ENCODE data around the gene DCAF5. TPM values are rescaled to one million over a fixed set of nuclear protein-coding genes. Genes with fewer than 3 reads are reported as not detected.

DCAF5 gene
- total RNA-seq: 22.7 and 23.1 TPM in 2 replicates

DNA sequence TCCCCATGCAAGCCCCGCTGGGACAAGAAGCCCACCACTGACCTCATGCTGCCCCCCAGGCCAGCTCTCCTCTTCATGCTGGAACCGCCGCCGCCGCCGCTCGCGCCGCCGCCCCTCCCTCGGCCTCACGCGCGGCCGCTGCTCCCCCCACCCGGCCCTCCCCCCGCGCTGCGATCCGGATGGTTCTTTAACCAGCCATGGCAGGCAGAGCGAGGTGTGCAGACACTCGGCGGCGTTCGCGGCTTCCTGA, at the start of gene DCAF5:
Gene DCAF5 (minus strand): TSS at position 218 of the 250 bp plus-strand sequence. CDS start 141 bp downstream, at position 77.

GRCh38 chr14:69191340-69192111, 38.6 kb upstream of the DCAF5 start, which contains the start of gene EXD2:
Gene EXD2, plus strand, starts transcription at chr14:69191498. Its CDS starts 17,973 bp downstream, at chr14:69209471.

Other genes with a start within 250 kb of the DCAF5 start
- 524 and 890 TPM in 2 replicates for gene ACTN1, start 173.8 kb downstream of the DCAF5 start, total RNA-seq
- 19.2 and 23.3 TPM in 2 replicates for gene EXD2, start 38.4 kb upstream of the DCAF5 start, total RNA-seq
- gene GALNT16, start 107.0 kb upstream of the DCAF5 start, total RNA-seq: 1.7 and 4.9 TPM in 2 replicates
- gene ERH, start 245.2 kb upstream of the DCAF5 start, total RNA-seq: 56.7 and 91.7 TPM in 2 replicates
- 139 and 148 TPM in 2 replicates for gene SLC39A9, start 245.6 kb upstream of the DCAF5 start, total RNA-seq